Measurements from ENCODE around the gene GNAS. TPM values are rescaled to one million over a fixed set of nuclear protein-coding genes. Genes with fewer than 3 reads are reported as not detected.

GNAS gene
- total and polyA plus RNA-seq, 10 donors = 722 to 854 (median 770) TPM

DNA sequence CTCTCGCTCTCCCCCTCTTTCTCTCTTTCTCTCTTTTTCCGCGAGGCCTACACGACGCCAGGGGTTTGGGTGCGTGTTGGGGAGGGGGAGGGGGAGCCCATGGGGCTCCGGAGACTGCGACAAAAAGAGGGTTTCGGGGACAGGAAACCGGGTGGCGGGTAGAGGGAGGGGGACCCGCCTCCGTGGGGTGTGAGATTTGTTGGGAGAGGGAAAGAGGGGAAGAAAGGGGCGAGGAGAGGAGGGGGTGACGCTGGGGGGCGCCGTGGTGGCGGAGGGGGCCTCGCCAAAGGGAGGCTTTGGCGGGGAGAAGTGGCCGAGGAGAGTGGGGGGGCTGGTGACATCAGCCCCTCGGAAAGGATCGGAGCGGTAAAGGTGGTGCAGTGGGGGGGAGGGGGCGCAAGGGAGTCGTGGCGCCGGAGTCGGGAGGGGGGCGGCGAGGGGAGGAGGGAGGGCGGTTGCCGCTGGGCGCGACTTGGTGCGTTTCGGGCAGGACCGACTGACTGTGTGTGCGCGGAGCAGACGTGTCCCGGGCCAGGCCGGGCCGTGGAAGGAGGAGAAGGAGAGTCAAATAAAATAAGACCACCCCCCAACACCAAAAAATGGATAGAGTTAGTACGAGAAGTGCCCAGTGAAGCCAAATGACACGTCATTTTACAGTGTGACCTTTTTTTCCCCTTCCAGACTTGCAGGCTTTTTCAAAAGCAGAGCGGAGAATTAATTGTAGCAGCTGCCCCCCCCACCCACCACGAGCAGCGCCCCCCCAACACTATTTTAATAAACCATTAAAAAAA lies 39.8 kb downstream of the GNAS start:
- intact Hi-C loops (cut with DNase I; ENCODE audit: low total_unique reads) = loop anchor here (10.0 kb wide), 1 partner anchor 112 kb away; the partner anchor contains the start of gene CTSZ
- 0 to 1% (median 1%) methylated on average over 34 to 49 of the region's 49 CpGs for WGBS, 5 donors
- peak overlapping the region; percentile 95 to 99 (median 98) for H3K27ac ChIP-seq
- TF ChIP-seq, protein P1, sequence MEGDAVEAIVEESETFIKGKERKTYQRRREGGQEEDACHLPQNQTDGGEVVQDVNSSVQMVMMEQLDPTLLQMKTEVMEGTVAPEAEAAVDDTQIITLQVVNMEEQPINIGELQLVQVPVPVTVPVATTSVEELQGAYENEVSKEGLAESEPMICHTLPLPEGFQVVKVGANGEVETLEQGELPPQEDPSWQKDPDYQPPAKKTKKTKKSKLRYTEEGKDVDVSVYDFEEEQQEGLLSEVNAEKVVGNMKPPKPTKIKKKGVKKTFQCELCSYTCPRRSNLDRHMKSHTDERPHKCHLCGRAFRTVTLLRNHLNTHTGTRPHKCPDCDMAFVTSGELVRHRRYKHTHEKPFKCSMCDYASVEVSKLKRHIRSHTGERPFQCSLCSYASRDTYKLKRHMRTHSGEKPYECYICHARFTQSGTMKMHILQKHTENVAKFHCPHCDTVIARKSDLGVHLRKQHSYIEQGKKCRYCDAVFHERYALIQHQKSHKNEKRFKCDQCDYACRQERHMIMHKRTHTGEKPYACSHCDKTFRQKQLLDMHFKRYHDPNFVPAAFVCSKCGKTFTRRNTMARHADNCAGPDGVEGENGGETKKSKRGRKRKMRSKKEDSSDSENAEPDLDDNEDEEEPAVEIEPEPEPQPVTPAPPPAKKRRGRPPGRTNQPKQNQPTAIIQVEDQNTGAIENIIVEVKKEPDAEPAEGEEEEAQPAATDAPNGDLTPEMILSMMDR (IDR thresholded peaks at IDR 0.05 in 8 of 11, conservative IDR thresholded peaks at IDR 0.05 in 3 of 11) = no peak
- peak; percentile 13 to 73 (median 71) for TF ChIP-seq POLR2AphosphoS5 (IDR thresholded peaks at IDR 0.05)
- H3K4me1 ChIP-seq = peaks cover 43 to 66% (median 56%) of the 10 kb centered on the region in 6 donors
- H3K9me3 ChIP-seq = no peaks in the 10 kb centered on the region
- no peaks in the 10 kb centered on the region for H3K27me3 ChIP-seq (replicated peaks in 1 of 7)
- peaks cover 0 to 19% (median 0%) of the 10 kb centered on the region in 6 donors for H3K36me3 ChIP-seq
- H3K4me3 ChIP-seq = peak overlapping the region; percentile 58 to 87 (median 68)
- DNase-seq = peak; percentile 93

DNA sequence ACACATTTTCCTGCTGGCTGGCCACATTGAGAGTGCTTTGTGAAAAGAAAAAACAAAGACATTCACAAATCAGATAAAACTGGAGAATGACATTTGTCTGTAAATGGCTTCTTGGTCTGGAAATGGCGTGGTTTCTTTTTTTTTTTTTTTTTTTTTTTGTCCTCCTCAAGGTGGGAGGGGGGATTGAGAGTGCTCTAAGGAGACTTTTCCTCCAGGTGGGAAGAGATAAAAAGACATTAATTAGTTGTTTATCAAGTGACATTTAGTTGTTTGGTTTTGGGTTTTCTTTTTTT lies 40.4 kb downstream of the GNAS start:
- WGBS, 5 donors = 0 to 4% (median 0%) methylated on average over 1 of the region's 1 CpG
- Histone ChIP-seq H3K4me3 (peak overlapping the region; percentile 58 to 87 (median 68)), H3K27me3 (replicated peaks in 1 of 7) (no peaks in the 10 kb centered on the region), H3K4me1 (peaks cover 48 to 66% (median 56%) of the 10 kb centered on the region in 6 donors), H3K27ac (peak overlapping the region in 7 of 8 donors; percentile 97 to 99 (median 98)), H3K9me3 (no peaks in the 10 kb centered on the region), H3K36me3 (peaks cover 0 to 24% (median 0%) of the 10 kb centered on the region in 6 donors)
- DNase-seq = no peak
- intact Hi-C loops (cut with DNase I; ENCODE audit: low total_unique reads) = loop anchor here (10.0 kb wide), 1 partner anchor 112 kb away; the partner anchor contains the start of gene CTSZ
- TF ChIP-seq, protein P1 (IDR thresholded peaks at IDR 0.05 in 8 of 11, conservative IDR thresholded peaks at IDR 0.05 in 3 of 11) = no peak
- TF ChIP-seq POLR2A (IDR thresholded peaks at IDR 0.05) = no peak
- TF ChIP-seq POLR2AphosphoS5 (IDR thresholded peaks at IDR 0.05) = no peak

DNA sequence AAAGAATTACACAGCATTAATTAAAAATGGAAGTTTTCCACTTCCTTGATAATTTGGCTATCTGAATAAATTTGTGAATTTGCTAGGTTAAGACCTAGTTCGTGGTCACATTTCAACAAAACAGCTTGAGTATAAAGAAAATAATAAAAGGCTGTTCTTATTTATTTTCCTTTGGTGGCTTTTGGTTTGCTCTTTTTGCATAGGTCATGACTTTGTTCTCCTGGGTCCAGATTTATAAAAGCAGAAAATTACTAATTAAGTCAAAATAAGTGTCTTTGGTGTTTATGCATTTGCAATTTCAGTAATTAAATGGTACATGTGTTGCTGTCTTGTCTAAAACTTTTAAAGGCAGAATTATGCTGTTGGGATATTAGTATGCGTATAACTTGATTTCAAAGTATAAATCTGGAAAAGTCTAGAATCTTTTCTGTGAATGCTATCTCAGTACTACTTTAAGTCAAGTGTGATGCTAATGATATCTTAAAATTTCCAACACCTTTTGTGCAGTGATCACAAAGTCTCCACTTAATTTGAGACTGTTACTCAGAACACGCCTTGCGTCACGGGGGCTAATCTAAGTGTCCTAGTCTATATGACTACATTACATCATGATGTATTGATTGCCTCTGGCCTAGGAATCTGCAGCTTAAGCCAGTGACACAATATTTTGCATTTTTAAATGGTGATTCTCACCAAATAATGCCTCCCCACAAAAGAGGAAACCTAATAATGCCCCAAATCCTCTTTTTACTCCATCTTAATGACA lies 41.0 kb downstream of the GNAS start:
- intact Hi-C loops (cut with DNase I; ENCODE audit: low total_unique reads) = loop anchor here (10.0 kb wide), 1 partner anchor 111 kb away; the partner anchor contains the start of gene CTSZ
- 45 to 59% (median 54%) methylated on average over 5 of the region's 5 CpGs for WGBS, 5 donors
- Histone ChIP-seq H3K9me3 (no peaks in the 10 kb centered on the region), H3K36me3 (peaks cover 0 to 31% (median 3%) of the 10 kb centered on the region in 6 donors), H3K4me1 (peaks cover 50 to 66% (median 57%) of the 10 kb centered on the region in 6 donors), H3K27me3 (replicated peaks in 1 of 7) (no peaks in the 10 kb centered on the region), H3K4me3 (peak overlapping the region in 6 of 8 donors; percentile 59 to 87 (median 70)), H3K27ac (peak overlapping the region in 7 of 8 donors; percentile 97 to 99 (median 98))
- TF ChIP-seq POLR2AphosphoS5 (IDR thresholded peaks at IDR 0.05) (no peak), POLR2A (IDR thresholded peaks at IDR 0.05) (no peak)
- TF ChIP-seq, protein P1 (IDR thresholded peaks at IDR 0.05 in 8 of 11, conservative IDR thresholded peaks at IDR 0.05 in 3 of 11) = no peak
- no peak for DNase-seq
